Posterior vena cava (tissue), 2 donors: ENCODE data around the gene ZNF420. TPM values are rescaled to one million over a fixed set of nuclear protein-coding genes. Genes with fewer than 3 reads are reported as not detected.
A peak's percentile ranks its signal among the peaks of the same experiment; 100 is the strongest.

Experiments used
- DNase-seq: peaks from one replicate; pipeline ENCODE4 v3.0.0-alpha.2; 2020; ENCODE audit warnings: low spot score
- intact Hi-C, 2 donors: fragments of 100-400 bp; cut with DNase I; formaldehyde crosslinking; loops; one replicate each; pipeline versions ENCODE4 v1.14.1 to v1.14.2; 2022 to 2023
- total RNA-seq, 2 donors: library from RNA; stranded (reverse); fragmentation: NEBNext Ultra II Directional; extraction: Animal tissue kit (Norgen Biotek cat#: 25700); gene quantifications; one replicate each; pipeline ENCODE4 v1.2.1, GENCODE V29; 2021
- donor health status: DM: yes; HTN: yes; CAD: no.
- donor health status: DM: yes; HTN: yes; CAD: no.

Gene ZNF420
- total RNA-seq, 2 donors from 2014 or later: 7.9 to 12.4 TPM

GRCh38 chr19:37127999-37128820, 50.0 kb downstream of the ZNF420 start:
- no peak for DNase-seq
- intact Hi-C loops: no loop called here

- intact Hi-C loops: no loop called here
- no peak for DNase-seq
These were observed 50.6 kb downstream of the ZNF420 start for GRCh38 chr19:37128821-37129177.

DNA sequence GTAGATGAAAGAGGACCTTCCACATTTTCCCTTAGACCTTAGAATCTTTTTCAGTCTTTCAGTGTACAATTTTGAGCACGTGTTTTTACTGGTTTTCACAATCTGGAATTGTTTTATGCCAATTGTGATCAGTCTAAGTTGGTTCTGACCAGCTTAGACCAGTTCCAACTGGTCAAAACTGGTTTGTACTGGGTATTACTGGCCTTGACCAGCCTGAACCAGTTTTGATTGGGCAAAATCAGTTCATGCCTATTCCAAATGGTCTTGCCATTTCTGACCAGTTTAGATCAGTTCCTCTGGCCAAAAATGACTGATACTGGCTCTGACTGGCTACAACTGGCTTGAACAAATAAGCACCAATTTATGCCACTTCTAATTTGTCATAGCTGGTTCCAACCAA, 57.9 kb downstream of the ZNF420 start:
- DNase-seq: no peak
- intact Hi-C loops: no loop called here

DNA sequence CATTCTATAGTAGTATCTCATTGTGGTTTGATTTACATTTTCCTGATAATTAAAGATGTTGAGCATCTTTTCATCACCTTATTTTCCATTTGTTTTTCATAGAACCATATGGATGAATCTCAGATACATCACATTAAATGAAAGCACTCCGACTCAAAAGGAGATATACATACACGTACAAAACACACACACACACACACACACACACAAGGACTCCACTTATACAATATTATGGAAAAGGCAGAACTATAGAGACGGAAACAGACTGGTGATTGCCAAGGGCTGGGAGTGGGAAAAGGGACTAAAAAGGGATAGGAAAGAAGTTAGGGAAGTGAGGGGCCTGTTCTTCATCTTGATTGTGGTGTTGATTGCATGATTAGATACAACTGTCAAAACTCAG, 70.0 kb downstream of the ZNF420 start:
- DNase-seq: no peak
- intact Hi-C loops: no loop called here

GRCh38 chr19:37160153-37160552, 81.9 kb downstream of the ZNF420 start:
- intact Hi-C loops: no loop called here
- no peak for DNase-seq

GRCh38 chr19:37165635-37166034, 87.4 kb downstream of the ZNF420 start:
- intact Hi-C loops: no loop called here

DNA sequence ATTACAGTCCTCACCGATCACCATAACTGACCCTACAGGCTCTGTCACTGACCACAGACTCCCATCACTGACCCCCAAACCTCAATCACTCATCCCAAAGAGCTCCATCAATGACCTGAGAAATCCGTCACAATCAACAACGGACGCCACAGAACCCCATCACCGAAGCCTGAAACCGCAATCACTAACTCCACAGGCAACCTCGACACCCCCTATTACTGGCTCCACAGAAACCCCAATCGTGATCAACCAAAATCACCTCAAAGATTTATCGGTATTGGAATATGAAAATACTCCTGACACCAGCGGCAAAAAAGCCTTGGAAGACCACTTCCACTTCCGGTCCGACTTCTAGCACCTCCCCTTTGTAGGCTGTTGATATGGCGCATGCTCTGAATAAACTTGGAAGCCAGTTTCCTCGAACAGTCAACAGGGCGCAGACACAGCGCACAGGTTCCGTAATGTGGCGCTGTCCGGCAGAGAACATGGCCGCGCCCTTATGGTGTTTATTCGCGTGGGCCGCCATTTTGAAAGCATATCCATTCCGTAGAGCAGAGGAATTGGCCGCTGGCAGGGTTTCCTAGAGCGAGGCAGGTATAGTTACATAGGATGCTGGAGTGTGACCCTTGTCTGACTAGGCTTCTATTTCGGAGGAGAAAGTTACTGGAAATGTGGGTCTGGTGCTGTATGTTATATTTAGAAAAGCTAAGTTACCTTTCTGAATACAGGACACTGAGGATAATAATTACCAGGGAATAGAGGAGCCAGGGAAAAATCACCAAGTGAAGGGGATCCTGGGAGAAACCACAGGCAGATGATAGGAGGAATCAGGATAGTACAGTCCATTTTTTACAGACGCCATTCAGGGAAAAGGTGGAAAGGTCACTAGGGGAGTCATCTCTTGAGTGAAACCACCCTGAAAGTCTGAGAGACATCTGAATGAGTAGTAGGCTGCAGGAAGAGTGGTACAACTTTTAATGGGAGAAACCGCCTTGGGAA, 94.4 kb downstream of the ZNF420 start, which contains the start of gene ZNF585A:
TSS of gene ZNF585A (minus strand) at position 328 of the 999 bp plus-strand sequence. CDS start 2,785 bp downstream, outside the sequence.
- intact Hi-C loops: no loop called here
- peak; percentile 96 for DNase-seq

More at GRCh38 chr19:37165635-37166034, 87.4 kb downstream of the ZNF420 start:
- DNase-seq: no peak

Other genes with a start within 250 kb of the ZNF420 start
- 1 to 10 TPM; 7.1 to 8.4 TPM for gene ZNF790, start 240.0 kb upstream of the ZNF420 start, total RNA-seq
- 1 to 10 TPM; 5.3 to 6.6 TPM for gene ZNF345, start 227.6 kb upstream of the ZNF420 start, total RNA-seq
- 1 to 10 TPM; 3.3 to 3.4 TPM for gene ZNF829, start 162.1 kb upstream of the ZNF420 start, total RNA-seq
- gene ZNF568, start 162.1 kb upstream of the ZNF420 start, total RNA-seq: 10 to 100 TPM; 11.5 to 13.0 TPM
- 10 to 100 TPM; 10.5 to 11.5 TPM for gene ZNF585A, start 94.3 kb downstream of the ZNF420 start, total RNA-seq
- 10 to 100 TPM; 17.4 to 18.1 TPM for gene ZNF585B, start 132.1 kb downstream of the ZNF420 start, total RNA-seq
- gene ZNF383, start 139.8 kb downstream of the ZNF420 start, total RNA-seq: 10 to 100 TPM in 1 of 2 donors, 1 to 10 TPM in 1; 8.9 to 10.2 TPM